Testis (tissue), 3 donors: ENCODE measurements around the gene SMYD3. TPM values are rescaled to one million over a fixed set of nuclear protein-coding genes. Genes with fewer than 3 reads are reported as not detected.

ENCODE experiments used
- DNase-seq: peaks from one replicate; pipeline ENCODE4 v3.0.0-alpha.2; 2019
- H3K27ac ChIP-seq, 2 donors: fragments of 200-600 bp; sonication (generic); one replicate each; pipeline ENCODE4 v1.5.1; 2019
- H3K27me3 ChIP-seq: fragments of 200-600 bp; sonication (generic); one replicate; pipeline ENCODE4 v1.5.1; 2019
- H3K36me3 ChIP-seq: fragments of 200-600 bp; sonication (generic); one replicate; pipeline ENCODE4 v1.5.1; 2017; ENCODE audit warnings: low read depth; ENCODE audit errors: missing control alignments
- H3K4me1 ChIP-seq: fragments of 200-600 bp; sonication (generic); one replicate; pipeline ENCODE4 v1.5.1; 2019
- H3K4me3 ChIP-seq, 2 donors: fragments of 200-600 bp; sonication (generic); one replicate each; pipeline ENCODE4 v1.5.1; 2017 to 2019
- H3K9me3 ChIP-seq: fragments of 200-600 bp; sonication (generic); one replicate; pipeline ENCODE4 v1.5.1; 2017
- CTCF ChIP-seq, 3 experiments: fragments of 450-650 bp in 2 of 3; fragments of 200-600 bp in 1 of 3; sonication (generic) in 1 of 3; IDR thresholded peaks; one replicate each; pipeline ENCODE4 v1.5.1; 2016 to 2019; ENCODE audit warnings: antibody characterized with exemption in 3 of 3, mild to moderate bottlenecking in 2 of 3, moderate library complexity in 1 of 3
- POLR2A ChIP-seq: fragments of 450-650 bp; IDR thresholded peaks from one replicate; pipeline ENCODE4 v1.6.1; 2017; ENCODE audit warnings: antibody characterized with exemption, mild to moderate bottlenecking, moderate library complexity
- WGBS, 2 donors: methylation state at CpG; one replicate each; pipeline ENCODE4 v1.1.5; 2018; 5-methylcytosine and 5-hydroxymethylcytosine counted together
- intact Hi-C: fragments of 100-400 bp; cut with DNase I; formaldehyde crosslinking; loops from one replicate; pipeline ENCODE4 v1.15.1; 2023; ENCODE audit warnings: low total_unique reads
- polyA plus RNA-seq: library from polyadenylated mRNA; stranded (reverse); fragments of 350-450 nt; fragmentation: Illumina TruSeq; extraction: RNeasy Lipid Tissue Mini Kit (QIAGEN cat#74804); gene quantifications from one replicate; pipeline ENCODE4 v1.2.3, GENCODE V29; 2014; ENCODE audit warnings: low read depth, low replicate concordance; ENCODE audit not compliant: insufficient read depth
- total RNA-seq, 2 donors: library from RNA; depleted of rRNA; stranded (reverse); fragments of >200 nt; gene quantifications; one replicate each; pipeline ENCODE4 v1.2.3, GENCODE V29; 2016

SMYD3 gene
- total and polyA plus RNA-seq, 3 donors from 2014 or later, result 23.0 to 38.8 (median 38.7) TPM

DNA sequence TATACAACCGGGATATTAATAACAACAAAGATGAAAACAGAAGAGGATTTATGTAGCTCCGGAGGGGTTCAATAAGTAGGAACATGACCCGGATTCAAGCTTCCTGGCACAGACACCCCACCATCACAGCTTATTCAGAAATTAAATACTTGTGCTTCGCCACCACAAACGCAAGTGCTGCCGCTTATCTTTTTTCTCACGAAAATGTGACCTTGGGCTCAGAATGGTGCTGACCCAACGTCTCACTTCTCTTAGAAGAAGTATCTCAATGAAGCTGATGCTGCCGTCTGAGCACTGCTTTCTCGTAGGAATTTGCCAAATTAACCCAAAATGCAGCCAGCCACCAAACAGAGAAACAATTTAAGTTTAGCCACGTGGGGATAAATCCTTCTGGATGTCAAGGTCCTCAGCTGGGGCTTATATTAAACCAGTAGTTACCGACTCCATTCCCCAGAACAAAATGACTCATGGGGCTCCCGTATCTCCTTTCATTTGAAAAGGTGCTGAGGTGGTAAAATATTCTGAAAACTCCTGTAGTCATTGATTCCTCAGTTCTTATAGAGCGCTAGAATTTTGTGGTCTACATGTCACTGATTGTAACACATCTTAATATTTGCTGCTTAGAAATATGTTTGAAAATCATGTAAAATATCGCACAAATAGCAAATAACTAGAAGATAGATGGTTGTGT lies 466.7 kb downstream of the SMYD3 start:
- no peak overlapping the region for H3K27ac ChIP-seq
- 55 to 66% methylated on average over 15 of the region's 15 CpGs for WGBS, 2 donors
- H3K36me3 ChIP-seq, result no peaks in the 10 kb centered on the region
- H3K4me3 ChIP-seq, result no peak overlapping the region
- no peaks in the 10 kb centered on the region for H3K27me3 ChIP-seq
- H3K4me1 ChIP-seq, result no peaks in the 10 kb centered on the region
- intact Hi-C loops, result no loop called here
- H3K9me3 ChIP-seq, result no peaks in the 10 kb centered on the region
- TF ChIP-seq CTCF (IDR thresholded peaks at IDR 0.05), result no peak
- no peak for TF ChIP-seq POLR2A
- no peak for DNase-seq

DNA sequence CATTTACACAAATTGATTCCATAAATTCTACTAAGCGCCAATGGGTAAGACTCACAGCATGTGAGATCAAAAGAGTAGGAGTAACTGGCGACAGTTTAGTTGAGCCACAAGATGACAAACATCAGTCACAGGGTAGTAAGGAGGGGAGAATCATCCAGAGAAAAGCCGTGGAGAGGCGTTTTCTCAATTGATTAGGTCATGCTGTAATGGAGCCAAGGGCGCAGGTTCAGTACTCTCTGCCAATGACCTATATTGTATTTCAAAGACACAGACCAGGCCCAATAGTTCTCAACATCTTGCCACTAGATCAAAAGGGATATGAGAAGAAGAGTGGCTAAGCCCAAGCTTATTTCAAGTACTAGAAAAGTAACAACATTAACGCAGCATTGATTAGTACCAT lies 467.5 kb downstream of the SMYD3 start:
- 94 to 96% methylated on average over 6 of the region's 6 CpGs for WGBS, 2 donors
- Histone ChIP-seq H3K9me3 (no peaks in the 10 kb centered on the region), H3K27ac (no peak overlapping the region), H3K36me3 (no peaks in the 10 kb centered on the region), H3K4me3 (no peak overlapping the region), H3K27me3 (no peaks in the 10 kb centered on the region), H3K4me1 (no peaks in the 10 kb centered on the region)
- no peak for DNase-seq
- intact Hi-C loops, result no loop called here
- TF ChIP-seq POLR2A, result no peak
- TF ChIP-seq CTCF (IDR thresholded peaks at IDR 0.05), result no peak

- TF ChIP-seq CTCF (IDR thresholded peaks at IDR 0.05) (no peak), POLR2A (no peak)
- H3K9me3 ChIP-seq, result no peaks in the 10 kb centered on the region
- intact Hi-C loops, result no loop called here
- DNase-seq, result no peak
- H3K36me3 ChIP-seq, result no peaks in the 10 kb centered on the region
- H3K27ac ChIP-seq, result no peak overlapping the region
- no peak overlapping the region for H3K4me3 ChIP-seq
- H3K27me3 ChIP-seq, result no peaks in the 10 kb centered on the region
- 64 to 80% methylated on average over 1 of the region's 1 CpG for WGBS, 2 donors
- no peaks in the 10 kb centered on the region for H3K4me1 ChIP-seq
Observed at GRCh38 chr1:246037832-246038231, 469.2 kb downstream of the SMYD3 start.

GRCh38 chr1:246036175-246036574 lies 470.9 kb downstream of the SMYD3 start:
- no peaks in the 10 kb centered on the region for H3K9me3 ChIP-seq
- peaks cover 5% of the 10 kb centered on the region for H3K4me1 ChIP-seq
- intact Hi-C loops, result no loop called here
- no peak for DNase-seq
- WGBS, 2 donors, result 91 to 92% methylated on average over 1 of the region's 1 CpG
- no peaks in the 10 kb centered on the region for H3K36me3 ChIP-seq
- no peak overlapping the region for H3K4me3 ChIP-seq
- no peak for TF ChIP-seq CTCF (IDR thresholded peaks at IDR 0.05)
- no peak for TF ChIP-seq POLR2A
- no peaks in the 10 kb centered on the region for H3K27me3 ChIP-seq
- H3K27ac ChIP-seq, result no peak overlapping the region

DNA sequence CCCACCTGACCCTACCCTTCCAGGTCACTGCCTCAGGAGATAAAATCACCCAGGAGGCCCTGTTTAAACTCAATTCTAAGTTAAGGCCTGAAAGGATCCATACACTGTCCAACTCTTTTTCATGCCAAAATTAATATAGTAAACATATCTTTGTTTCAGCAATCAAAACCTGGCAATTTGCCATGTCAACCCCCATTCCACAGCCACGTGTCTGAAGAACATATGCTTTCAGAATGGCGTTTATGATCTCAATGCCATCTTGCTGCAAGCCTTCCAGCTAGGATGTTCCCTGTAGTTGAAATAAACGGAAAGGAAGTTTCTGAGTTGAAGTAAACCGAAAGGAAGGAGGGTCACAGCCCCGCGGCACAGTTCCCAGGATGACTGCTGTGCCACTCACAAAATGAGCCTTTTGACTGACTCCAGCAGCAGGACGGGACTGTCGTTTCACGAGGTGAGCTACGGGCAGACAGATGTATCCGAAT lies 472.0 kb downstream of the SMYD3 start:
- WGBS, 2 donors, result 62 to 65% methylated on average over 11 of the region's 11 CpGs
- H3K27ac ChIP-seq, result no peak overlapping the region
- no peaks in the 10 kb centered on the region for H3K27me3 ChIP-seq
- H3K4me3 ChIP-seq, result no peak overlapping the region
- intact Hi-C loops, result no loop called here
- TF ChIP-seq CTCF (IDR thresholded peaks at IDR 0.05) (no peak), POLR2A (no peak)
- H3K9me3 ChIP-seq, result no peaks in the 10 kb centered on the region
- no peak for DNase-seq
- H3K36me3 ChIP-seq, result no peaks in the 10 kb centered on the region
- H3K4me1 ChIP-seq, result peaks cover 5% of the 10 kb centered on the region
